HG03095 (cell line): ENCODE results near the gene NRN1.

ENCODE experiments used
- ATAC-seq: cut with Tn5 transposase; IDR thresholded peaks from one replicate; pipeline ENCODE4 v1.9.1; 2021; ENCODE audit warnings: moderate library complexity; ENCODE audit not compliant: unreplicated experiment

NRN1 gene

DNA sequence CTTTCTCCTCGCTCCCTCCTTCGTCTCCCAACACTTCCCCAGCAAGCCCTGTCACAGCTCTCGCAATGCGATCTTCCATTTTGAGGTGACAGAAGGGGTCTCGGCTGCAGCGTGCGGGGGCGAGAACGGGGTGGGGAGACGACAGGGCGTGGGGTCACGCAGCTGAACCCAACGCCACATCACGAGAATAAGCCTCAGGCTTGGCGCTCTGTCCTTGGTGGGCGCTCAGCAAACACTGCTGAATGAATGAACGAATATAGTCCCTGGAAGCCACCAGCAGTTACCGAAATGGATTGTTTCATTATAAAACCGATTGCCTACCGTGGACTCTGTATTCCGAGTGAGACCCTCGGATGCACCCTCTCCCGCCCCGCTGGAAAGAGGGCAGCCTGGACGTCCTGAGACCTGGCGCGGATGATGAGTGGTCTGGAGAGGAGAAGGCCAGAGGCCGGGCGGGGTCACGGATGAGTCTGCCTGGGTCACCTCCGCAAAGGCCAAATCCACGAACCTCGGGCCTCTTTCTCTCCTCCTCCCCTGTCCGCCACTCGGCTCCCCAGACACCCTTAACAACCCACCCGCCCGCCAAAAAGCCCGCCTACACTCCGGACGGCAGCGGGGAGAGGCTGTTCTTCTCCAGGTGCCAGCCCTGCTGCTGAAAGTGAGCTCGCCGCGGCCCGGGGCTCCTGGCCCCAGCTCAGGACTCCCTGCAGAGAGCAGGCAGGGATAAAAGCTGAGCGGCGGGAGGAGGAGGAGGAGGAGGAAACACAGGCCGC is 3.7 kb downstream of the NRN1 start:
- ATAC-seq = no peak

DNA sequence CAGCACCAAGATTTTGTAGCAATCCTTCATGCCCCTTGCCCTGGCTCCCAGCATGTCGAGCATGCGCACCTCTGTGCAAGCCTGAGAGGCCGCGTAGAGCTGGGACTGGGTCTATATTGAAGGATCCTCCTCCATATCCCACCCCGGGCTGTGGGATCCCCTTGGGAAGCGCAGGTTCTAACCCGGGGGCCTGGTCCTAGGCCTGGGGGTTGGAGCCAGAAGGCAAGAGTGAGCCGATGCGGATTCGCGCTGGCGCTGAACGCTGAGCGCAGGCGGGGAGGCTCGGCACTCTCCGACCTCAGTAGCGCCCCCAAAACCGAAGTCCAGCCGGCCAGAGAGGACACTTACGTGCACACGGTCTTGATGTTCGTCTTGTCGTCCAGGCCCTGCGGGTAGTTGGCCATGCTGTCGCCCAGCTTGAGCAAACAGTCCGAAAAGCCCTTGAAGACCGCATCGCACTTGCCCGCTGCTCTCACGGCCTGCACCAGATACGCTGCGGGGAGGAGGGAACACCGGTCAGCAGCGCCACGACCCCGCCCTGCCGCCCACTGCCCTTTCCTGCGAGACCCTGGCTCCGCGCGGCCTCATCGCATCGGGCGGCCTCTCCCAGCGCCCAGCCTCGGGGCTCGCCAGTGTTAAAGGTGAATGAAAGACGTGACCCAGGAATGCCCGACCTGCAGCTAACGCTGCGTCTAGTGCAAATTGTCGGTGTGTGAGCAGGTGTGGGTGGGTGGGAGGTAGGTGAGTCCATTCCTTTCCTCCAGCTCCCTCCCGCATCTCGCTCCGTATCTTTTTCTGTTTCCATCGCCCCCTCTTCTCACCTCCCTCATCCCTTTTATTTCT is 4.5 kb downstream of the NRN1 start:
- no peak for ATAC-seq

DNA sequence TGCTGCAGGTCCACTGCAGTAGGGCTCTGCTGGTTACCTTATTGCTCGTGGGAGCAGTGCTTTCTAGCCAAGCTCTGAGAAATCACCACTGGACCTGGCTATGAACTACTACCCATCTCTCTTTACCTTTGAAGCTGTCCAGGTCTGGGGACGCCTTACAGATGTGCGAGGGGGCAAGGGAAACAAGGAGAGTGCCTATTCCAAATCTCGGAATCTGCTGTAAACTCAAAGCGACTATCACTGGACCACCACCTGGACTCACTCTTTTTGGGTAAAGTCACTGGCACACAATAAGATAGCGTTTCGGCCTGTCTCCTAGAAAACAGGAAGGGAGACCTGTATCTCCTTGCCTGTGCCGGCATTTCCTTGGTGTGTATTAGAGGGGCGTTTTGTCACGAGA is 5.3 kb downstream of the NRN1 start:
- no peak for ATAC-seq

DNA sequence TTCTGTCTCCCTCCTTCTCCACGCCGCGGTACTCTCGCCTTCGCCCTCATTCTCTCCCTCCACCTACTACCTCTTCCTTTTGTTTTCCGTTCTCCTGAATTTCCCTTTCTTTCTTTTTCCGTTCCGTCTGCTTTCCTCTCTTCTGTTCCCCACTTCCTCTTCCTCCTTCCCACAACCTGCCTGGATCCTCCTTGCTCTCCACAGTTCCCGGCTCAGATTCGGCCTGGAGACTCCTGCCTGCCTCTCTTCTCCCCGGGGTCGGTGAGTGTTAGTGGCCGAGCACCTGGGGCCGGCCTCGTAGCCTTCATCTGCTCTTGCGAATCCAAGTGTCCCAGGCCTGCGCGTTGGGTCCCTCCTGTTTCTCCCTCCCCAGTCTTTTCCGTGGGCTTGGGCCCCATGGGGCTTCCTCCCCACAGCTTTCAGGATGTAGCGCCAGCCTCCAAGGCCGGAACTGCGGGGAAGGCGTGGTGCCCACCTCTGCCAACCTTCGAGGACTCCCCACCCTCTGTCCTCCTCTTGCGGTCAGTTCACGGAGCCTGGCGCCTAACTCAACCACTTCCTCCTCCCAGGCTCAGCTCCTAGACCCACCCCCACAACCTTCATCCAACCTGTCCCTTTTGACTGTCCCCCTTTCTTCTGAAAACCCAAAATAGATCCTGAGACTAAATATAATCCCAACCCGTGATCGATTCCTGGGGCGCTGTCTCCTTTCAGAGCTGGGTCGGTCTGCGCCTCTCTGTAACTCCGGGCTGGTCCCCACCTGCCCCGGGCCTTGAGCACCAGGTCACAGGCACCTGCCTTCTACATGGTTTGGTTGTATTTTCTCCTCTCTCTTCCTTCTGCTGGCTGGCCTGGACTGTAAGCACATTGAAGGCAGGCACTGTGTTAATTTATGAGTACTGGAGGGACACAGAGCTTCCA is 6.8 kb downstream of the NRN1 start:
- no peak for ATAC-seq

DNA sequence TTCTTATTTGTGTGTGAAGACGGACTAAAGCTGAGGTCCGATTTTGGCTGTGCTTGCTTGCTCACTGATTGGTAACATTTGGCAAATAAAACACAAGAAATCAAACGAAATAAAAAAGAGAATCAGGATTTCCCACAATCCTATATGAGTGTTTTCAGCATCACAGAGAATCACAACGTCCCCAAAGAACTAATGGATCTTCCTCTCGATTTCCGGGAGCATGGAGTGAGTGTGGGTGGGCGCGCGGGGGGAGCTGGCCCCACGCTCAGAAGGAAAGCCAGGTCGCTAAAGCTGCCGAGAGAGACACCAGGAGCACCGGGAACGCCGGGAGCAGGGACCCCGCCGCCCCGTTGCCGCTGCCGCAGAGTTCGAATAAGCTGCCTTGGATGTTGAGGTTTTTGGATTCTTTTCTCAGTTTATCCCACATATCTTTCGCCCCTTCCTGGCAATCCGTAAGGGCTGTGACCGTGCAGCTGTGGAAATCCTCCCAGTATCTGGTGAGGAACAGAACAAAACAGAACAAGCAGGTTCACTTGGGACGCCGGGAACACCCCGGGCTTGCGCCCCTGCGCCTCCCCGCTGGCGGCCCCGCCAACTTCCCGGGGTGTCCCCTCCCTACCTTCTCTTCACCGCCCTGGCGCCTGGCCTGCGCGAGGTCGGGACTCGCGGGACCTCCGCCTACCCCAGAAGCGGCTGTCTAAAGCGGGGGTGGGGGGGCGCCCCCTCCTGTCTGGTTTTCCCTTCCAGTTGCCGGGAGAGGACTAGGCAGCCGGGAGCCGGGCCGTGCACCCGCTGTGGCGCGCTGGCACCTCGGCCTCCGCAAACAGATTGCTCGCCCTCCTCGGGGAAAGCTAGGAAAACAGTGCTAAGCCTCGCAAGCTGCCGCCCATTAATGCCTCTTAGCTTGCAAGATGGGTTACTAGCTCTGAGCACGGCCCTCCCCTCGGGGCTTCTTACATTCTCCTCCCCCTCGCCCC is 7.7 kb downstream of the NRN1 start:
- ATAC-seq = no peak

DNA sequence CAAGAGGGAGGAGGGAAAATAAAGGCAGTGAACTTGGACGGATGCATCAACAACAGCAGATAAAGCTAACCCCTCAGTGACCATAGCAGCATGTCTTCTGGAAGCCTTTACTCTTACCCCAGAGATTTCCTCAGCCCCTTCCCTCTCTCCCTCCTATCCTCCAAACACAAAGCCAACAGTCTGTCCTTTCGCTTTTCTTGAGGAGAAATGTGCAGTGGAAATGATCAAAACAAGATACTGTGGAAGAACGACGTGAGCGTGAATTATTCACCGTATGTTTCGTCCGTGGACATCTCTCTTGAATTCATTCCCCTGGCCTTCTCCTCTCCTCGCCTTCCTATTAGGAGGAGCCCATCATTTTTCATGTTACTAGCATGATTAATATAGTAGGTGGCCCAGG is 8.5 kb downstream of the NRN1 start:
- no peak for ATAC-seq

DNA sequence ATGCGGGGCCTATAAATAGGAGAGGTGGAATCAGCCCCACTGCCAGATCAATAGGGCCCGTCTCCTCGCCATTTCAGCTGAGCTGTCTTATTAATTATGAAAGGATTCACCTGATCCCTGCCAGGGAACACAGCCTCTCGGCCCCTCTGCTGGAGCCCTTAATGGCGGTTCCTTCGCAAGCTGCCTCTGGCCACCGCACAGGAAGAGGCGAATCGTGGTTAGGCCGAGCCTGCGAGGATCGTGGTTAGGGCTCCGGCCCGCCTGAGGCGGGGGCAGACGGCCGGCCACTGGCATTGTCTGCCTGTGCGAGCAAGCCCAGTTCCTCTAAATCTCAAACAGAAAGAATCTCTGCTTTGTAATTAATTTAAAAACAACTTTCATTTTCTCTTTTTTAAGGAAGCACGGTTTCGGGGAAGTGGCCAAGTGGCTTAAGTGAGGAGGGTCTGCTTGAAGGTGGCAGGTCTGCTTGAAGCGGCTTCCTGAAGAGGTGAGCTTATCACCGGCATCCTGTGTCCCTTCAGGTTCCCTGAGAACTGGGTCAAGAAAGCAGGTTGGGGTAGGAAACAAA is 9.2 kb downstream of the NRN1 start:
- no peak for ATAC-seq

DNA sequence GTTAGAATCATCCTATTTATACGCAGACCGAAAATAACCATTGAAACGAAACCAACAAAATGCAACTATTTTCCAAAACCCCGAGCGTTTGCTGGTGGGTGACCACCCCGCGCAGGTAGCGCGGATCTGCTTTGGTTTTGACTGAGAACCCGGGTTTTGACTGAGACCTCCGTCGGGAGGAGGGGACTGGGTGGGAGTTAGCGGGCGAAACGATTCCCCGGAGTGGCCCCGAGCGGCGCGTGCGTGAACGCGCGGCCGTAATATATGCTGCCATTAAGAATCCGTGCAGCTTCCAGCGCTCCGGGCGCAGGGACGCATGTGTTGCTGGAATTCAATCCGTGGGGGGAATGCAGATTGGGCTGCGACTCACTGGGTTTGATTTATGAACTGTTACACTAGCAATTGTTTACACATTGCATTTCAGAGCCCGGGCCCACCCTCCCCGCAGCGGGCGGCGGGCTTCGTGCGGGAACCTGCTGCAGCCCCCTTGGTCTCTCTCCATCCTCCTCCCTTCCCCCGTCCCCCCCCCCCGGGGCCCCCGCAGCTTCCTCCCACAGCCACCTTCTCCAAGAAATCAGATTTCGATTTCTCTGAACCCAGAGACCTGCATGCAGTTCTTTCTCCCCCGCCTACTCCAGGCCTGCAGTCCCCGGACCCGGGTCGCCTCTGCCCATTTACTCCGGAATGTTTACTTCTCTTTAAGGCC is 9.9 kb downstream of the NRN1 start:
- ATAC-seq = no peak

DNA sequence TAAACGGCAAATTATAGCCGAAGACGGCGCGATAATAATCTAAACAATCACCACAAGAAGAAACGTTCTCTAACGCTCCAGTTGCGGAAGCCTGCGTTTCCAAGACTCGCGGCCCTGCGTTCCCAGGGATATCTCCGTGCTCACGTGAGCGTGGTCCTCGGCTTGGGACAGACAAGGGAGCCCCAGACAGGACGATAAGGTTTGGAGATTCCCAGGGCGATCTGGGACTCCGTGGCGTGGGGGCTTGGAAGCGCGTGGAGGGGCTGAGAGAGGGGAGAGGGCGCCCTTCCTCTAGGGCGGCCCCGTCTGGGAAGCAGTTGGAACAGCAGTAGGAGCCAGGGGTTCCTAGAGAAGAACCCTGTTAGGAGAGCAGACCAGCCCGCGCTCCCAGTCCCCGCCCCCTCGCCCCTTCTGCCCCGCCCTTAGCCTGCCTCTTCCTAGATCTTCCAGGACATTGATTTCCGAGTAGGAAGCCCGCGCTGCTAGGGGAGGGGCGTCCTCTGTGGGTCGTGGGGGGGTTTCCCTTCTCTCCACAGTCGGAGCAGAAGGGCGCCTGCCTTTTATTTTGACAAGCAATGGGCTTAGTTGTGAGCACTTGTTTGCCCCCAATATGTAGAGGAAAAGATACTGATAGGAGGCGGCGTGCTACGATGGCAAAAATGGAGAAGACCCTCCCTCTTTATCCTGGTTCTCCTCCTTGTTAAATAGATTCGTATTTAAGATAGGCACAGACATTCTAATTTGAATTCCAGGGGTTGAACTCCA is 10.6 kb downstream of the NRN1 start:
- ATAC-seq = no peak

DNA sequence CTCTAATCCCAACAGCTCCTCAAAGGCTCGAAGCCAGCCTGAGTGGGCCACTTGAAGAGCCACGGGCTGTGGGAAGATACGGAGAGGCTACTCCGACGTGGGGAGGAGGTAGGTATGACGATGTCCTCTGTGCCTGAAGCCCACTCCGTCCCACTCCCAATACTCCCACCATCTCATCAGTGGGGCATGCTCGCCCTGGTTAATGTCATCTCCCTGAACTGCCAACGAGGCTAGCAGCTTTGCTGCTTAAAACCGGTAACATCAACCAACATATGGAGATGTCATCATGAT is 11.1 kb downstream of the NRN1 start:
- no peak for ATAC-seq

DNA sequence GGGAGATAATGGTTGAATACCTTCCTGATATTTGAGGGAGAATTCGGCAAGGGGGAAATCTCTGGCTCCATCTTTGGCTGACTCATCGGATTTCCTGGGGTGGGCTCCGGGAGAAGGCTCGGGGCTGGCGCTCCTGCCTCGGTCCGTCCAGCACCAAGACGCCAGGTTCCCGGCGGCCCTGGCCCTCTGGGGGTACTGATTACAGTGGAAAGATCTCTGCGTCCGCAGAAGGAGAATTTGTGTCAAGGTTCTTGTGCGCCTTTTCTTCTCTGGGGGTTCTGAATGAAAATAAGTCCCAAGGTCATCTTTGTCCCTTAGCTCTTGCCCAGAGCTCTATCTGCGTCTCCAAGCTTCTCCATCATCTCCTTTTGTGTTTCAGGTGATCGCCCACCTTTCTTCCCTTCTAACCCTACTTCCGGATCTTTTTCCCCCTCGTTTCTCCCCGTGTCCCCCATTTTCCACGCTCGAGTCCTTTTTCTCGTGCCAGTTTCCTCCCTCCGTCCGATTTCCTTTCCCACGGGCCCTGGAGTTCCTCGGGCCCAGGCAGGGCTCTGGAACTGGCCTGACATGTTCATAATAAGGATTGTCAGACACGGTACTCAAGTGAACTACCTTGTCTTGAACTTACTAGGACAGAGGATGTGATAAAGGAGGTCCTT is 11.6 kb downstream of the NRN1 start:
- ATAC-seq = no peak

DNA sequence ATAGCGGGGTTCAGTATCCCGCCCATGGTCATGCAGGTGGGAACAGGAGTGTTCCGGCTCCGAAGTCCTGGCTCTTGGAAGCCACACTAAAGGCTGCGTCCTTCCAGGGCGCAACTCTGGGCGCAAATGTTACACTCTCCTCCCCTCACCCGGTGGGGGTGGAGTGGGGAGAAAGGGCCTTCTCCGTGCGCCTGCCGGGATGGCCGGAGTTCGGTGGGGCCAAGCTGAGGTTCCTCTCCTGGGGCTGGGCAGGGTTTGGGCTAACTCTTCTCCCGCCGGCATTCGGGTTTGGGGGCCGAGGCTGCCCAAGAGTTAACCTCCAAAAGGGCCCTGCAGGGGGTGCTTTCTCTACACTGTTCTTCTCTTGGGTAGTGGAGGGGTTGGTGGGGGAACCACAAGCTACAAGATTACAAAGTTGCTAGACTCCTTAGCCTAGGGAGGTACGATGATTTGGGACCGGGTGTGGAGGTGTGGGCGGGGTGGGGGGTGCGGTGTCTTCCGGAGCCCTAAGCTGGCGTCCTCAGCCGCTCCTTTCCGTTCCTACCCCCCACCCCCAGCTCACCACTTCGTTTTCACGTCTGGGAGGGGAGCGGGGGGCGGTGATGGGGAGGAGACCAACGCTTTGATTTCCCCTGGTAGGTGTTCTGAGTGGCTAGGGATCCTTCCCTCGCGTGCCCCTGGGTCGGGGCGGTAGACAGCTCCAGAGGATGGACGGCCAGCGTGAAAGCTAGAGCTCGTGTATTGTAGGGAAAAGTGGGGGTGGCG is 12.3 kb downstream of the NRN1 start:
- ATAC-seq = no peak

DNA sequence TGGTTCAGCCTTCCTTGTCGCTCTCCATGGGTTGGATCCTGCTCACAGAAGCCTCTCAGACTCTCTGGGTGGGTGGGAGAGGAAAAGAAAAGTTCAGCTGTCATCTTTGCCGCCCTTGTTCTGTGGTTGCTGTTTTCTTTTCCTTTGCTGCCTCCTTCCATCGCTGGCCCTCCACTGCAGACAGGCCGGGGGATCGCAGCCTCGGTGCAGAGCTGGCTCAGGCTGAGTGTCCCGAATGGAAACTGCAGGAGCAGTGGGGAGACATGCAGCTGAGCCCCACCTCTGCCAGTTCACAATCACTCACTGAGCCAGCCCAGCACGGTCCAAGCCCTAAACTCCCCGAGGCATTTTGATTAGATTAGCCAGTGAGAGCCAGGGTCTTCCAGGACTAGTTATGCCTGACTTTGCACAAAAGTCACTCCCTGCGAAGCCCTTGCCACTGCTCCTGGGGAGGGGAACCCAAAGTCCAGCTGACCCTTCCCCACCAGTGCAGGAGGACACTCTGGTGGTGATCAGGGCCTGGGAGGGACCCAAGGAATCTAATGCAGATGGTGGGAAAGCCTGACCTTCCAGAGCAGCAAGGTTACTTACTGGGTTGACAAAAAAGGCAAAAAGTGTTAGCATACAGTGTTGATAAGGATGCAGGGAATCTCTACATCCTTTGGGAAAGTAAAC is 14.0 kb downstream of the NRN1 start:
- ATAC-seq = no peak

DNA sequence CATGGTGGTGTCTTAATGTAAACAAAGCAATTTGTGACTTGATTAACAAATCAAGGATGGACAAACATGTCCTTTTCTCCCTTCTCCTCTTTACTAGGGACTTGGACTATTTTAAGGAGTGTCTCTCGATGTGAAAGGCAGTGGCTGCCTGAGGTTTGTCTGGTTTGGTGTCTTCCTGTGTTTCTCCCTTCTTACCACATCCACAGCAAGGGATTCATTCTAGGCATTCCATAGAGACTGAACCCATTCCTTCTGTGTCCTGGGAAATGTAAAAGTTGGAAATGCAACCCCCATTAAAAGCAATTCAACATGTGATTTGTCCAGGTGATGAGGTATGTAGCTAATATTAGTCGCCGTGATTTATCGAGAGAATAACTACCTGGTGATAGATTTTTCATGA is 15.9 kb downstream of the NRN1 start:
- no peak for ATAC-seq

DNA sequence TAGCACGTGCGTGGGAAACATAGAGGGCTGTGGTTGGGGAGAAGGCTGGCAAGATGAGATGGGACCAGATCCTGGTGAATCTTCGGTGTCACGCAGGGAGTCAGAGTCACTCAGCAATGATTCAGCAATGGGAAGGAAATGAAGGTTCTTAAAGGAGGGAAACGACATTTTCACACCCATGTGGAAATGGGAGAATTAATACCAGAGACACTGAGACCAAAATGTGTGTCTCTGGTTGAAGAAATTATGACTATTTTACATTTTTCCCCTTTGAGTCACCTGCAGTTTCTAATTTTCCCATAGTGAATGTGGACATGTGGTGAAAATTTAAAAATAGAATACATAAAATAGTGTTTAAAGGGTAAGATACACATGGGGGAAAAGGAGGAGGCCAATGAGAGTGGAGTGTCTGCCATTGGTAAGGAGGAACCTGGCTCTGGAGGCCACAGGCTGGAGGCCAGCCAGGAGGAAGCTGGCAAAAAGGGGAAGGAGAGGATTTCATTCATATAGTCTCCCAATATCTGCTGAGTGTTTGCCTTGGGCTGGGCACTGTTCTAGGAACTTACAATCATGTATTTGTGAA is 17.5 kb downstream of the NRN1 start:
- ATAC-seq = no peak

DNA sequence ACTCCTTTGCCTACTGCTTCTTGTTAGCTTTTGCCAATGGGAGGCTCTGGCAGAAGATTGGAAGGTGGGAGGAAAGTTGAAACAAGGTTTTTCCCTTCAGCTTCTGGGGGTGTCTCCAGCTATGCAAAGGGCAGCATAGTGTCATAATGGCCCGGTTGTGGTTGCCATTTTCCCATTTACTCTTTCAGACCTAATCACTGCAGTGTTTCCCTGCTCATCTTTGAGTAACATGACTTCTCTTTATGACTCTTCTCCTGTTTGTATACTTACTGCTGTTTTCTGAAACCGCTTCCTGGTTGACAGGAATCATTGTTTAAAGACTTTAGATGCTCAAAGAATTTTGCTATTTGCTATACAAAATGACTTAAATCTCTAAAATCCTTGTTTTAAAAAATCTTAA is 19.9 kb downstream of the NRN1 start:
- ATAC-seq = no peak
